BLaER1 treated with 17β-estradiol and CSF1 and Interleukin-3, amounts not matched to agents 10 nM and 100 nM (cell line): ENCODE measurements around the gene UGGT1.

Experiments
- H3K27ac ChIP-seq, 11 experiments: shearing (Covaris generic); formaldehyde crosslinking; 2 replicates each; pipeline ENCODE4 v1.8.1; 2022
- H3K27me3 ChIP-seq, 11 experiments: shearing (Covaris generic); formaldehyde crosslinking; 2 replicates each; pipeline ENCODE4 v1.8.1; 2022
- H3K36me3 ChIP-seq, 11 experiments: shearing (Covaris generic); formaldehyde crosslinking; 2 replicates each; pipeline ENCODE4 v1.8.1; 2022
- H3K4me1 ChIP-seq, 10 experiments: shearing (Covaris generic); formaldehyde crosslinking; 2 replicates each; pipeline ENCODE4 v1.8.1; 2022
- H3K4me2 ChIP-seq, 11 experiments: shearing (Covaris generic); formaldehyde crosslinking; 2 replicates each; pipeline ENCODE4 v1.8.1; 2022
- H3K4me3 ChIP-seq, 10 experiments: shearing (Covaris generic); formaldehyde crosslinking; 2 replicates each; pipeline ENCODE4 v1.8.1; 2022
- H3K9ac ChIP-seq, 11 experiments: shearing (Covaris generic); formaldehyde crosslinking; 2 replicates each; pipeline ENCODE4 v1.8.1; 2022
- H3K9me3 ChIP-seq, 11 experiments: shearing (Covaris generic); formaldehyde crosslinking; replicated peaks in 1 of 11; 2 replicates each; pipeline ENCODE4 v1.8.1; 2022
- H4K20me1 ChIP-seq, 11 experiments: shearing (Covaris generic); formaldehyde crosslinking; 2 replicates each; pipeline ENCODE4 v1.8.1; 2022
- Cebpa-rat ChIP-seq, 11 experiments: shearing (Covaris generic); IDR thresholded peaks; 2 replicates each; pipeline ENCODE4 v1.8.1; 2022

Gene UGGT1

DNA sequence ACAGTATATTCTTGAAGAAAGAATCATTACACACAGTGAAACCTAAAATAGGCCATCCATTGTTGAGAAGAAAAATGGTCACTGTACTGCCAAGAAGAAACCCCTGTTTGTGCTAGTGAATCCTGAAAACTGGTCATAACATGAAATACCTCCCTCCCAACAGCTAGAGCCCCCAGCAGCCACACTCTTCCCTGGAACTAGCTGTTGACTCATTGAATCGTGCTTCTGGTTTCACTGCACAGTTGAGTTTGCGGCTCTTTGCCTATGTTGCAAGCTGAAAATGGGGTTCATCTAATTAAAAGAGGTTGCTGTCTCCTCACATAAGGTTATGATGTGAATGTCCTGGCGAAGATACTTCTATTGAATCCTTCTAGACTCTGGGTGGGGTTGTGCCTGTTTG lies 86.3 kb downstream of the UGGT1 start:
- no peak overlapping the region; a peak in 1 of 22 replicates for H3K9ac ChIP-seq
- no peak overlapping the region for H3K4me3 ChIP-seq
- no peak for TF ChIP-seq Cebpa-rat (IDR thresholded peaks at IDR 0.05)
- H3K36me3 ChIP-seq, result peaks cover 88 to 100% (median 98%) of the 10 kb centered on the region in 11 experiments
- peaks cover 0 to 22% (median 15%) of the 10 kb centered on the region in 10 experiments; a peak in 15 of 20 replicates for H3K4me1 ChIP-seq
- H3K9me3 ChIP-seq, result no peaks in the 10 kb centered on the region
- H4K20me1 ChIP-seq, result peaks cover 0 to 3% (median 0%) of the 10 kb centered on the region in 11 experiments; a peak in 4 of 22 replicates
- no peaks in the 10 kb centered on the region for H3K27me3 ChIP-seq
- H3K4me2 ChIP-seq, result no peak overlapping the region
- no peak overlapping the region for H3K27ac ChIP-seq

DNA sequence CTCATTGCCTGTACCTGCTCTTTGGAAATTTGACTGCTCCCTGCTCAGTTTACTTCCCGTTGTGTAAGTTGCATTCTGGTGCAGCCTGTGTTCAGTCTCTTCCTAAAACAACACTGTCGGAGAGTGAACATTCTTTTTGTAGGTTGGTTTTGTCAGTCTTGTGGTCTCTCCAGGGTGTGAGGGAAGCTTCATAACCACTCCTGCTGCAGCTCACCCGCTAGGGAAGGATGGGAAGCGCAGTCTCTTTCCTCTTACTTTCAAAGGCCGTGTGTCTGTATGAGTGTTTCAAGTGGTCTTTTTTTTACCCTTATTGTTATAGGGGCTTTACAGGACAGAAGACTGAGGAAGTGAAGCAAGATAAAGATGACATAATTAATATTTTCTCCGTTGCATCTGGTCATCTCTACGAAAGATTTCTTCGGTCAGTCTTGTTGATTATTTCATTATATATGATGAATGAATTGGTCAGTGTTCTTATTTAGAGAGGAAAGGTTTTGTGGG lies 87.2 kb downstream of the UGGT1 start:
- no peak for TF ChIP-seq Cebpa-rat (IDR thresholded peaks at IDR 0.05)
- Histone ChIP-seq H3K4me2 (no peak overlapping the region), H3K4me3 (no peak overlapping the region)

GRCh38 chr2:128178650-128179460 lies 87.9 kb downstream of the UGGT1 start:
- no peaks in the 10 kb centered on the region; a peak in 4 of 22 replicates for H4K20me1 ChIP-seq
- H3K9me3 ChIP-seq, result no peaks in the 10 kb centered on the region
- H3K36me3 ChIP-seq, result peaks cover 87 to 100% (median 96%) of the 10 kb centered on the region in 11 experiments
- peaks cover 0 to 22% (median 15%) of the 10 kb centered on the region in 10 experiments; a peak in 15 of 20 replicates for H3K4me1 ChIP-seq
- H3K27ac ChIP-seq, result no peak overlapping the region
- H3K4me3 ChIP-seq, result no peak overlapping the region
- peak overlapping the region in 6 of 11 experiments; percentile 26 to 62 (median 44); a peak in 9 of 22 replicates for H3K4me2 ChIP-seq
- peak overlapping the region in 2 of 11 experiments; percentile 14 to 44; a peak in 3 of 22 replicates for H3K9ac ChIP-seq
- TF ChIP-seq Cebpa-rat (IDR thresholded peaks at IDR 0.05), result no peak
- no peaks in the 10 kb centered on the region for H3K27me3 ChIP-seq

More for the DNA sequence above, 87.2 kb downstream of the UGGT1 start:
- H3K4me1 ChIP-seq, result peaks cover 0 to 22% (median 15%) of the 10 kb centered on the region in 10 experiments; a peak in 15 of 20 replicates
- H3K9ac ChIP-seq, result peak overlapping the region in 2 of 11 experiments; percentile 1 to 4; a peak in 1 of 22 replicates
- no peaks in the 10 kb centered on the region for H3K27me3 ChIP-seq
- H3K36me3 ChIP-seq, result peaks cover 87 to 100% (median 97%) of the 10 kb centered on the region in 11 experiments
- H4K20me1 ChIP-seq, result no peaks in the 10 kb centered on the region; a peak in 4 of 22 replicates
- no peak overlapping the region for H3K27ac ChIP-seq
- no peaks in the 10 kb centered on the region for H3K9me3 ChIP-seq

DNA sequence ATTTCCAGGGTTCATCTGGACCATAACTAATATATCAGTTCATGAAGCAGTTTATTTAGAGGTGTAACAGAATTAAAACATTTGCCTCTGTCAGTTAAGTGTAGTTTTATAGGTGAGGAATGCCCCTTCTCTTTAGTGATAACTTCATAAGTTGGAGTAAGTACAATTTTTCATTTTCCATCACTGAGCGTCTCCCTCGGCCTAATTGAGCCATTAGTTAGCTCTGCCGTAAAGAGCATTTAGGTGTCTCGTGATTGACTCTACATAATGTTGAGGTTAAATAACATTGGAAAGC lies 88.4 kb downstream of the UGGT1 start:
- peaks cover 0 to 22% (median 15%) of the 10 kb centered on the region in 10 experiments; a peak in 15 of 20 replicates for H3K4me1 ChIP-seq
- H3K9me3 ChIP-seq, result no peaks in the 10 kb centered on the region
- no peaks in the 10 kb centered on the region for H3K27me3 ChIP-seq
- peak overlapping the region in 6 of 11 experiments; percentile 26 to 62 (median 44); a peak in 11 of 22 replicates for H3K4me2 ChIP-seq
- H3K36me3 ChIP-seq, result peaks cover 85 to 100% (median 94%) of the 10 kb centered on the region in 11 experiments
- H3K9ac ChIP-seq, result no peak overlapping the region; a peak in 1 of 22 replicates
- H4K20me1 ChIP-seq, result no peaks in the 10 kb centered on the region; a peak in 4 of 22 replicates
- TF ChIP-seq Cebpa-rat (IDR thresholded peaks at IDR 0.05), result no peak
- H3K27ac ChIP-seq, result no peak overlapping the region
- H3K4me3 ChIP-seq, result no peak overlapping the region

- no peak for TF ChIP-seq Cebpa-rat (IDR thresholded peaks at IDR 0.05)
- H3K27ac ChIP-seq, result no peak overlapping the region
- H3K36me3 ChIP-seq, result peaks cover 85 to 100% (median 94%) of the 10 kb centered on the region in 11 experiments
- no peaks in the 10 kb centered on the region; a peak in 4 of 22 replicates for H4K20me1 ChIP-seq
- H3K4me3 ChIP-seq, result no peak overlapping the region
- no peak overlapping the region for H3K9ac ChIP-seq
- H3K4me2 ChIP-seq, result peak overlapping the region in 6 of 11 experiments; percentile 7 to 62 (median 44); a peak in 8 of 22 replicates
- peaks cover 0 to 22% (median 15%) of the 10 kb centered on the region in 10 experiments; a peak in 15 of 20 replicates for H3K4me1 ChIP-seq
- H3K9me3 ChIP-seq, result no peaks in the 10 kb centered on the region
- H3K27me3 ChIP-seq, result no peaks in the 10 kb centered on the region
Measured at GRCh38 chr2:128180031-128180430, 89.0 kb downstream of the UGGT1 start.

DNA sequence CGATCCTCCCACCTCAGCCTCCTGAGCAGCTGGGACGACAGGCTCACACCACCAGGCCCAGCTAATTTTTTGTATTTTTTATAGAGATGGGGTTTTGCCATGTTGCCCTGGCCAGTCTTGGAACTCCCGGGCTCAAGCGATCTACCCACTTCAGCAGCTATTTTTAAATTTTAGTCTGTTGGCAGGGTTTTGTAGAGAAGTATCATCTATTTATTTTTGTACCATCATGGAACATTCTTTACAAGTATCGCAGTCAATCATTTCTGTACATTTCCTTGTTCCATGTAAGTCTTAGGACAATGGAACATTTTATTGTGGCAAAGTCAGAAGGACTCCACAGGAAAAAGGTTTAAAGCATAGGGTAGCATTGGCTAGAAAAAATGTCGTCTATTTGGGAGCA lies 94.6 kb downstream of the UGGT1 start:
- Histone ChIP-seq H3K4me2 (no peak overlapping the region), H3K9ac (no peak overlapping the region), H3K9me3 (no peaks in the 10 kb centered on the region), H4K20me1 (peaks cover 0 to 9% (median 0%) of the 10 kb centered on the region in 11 experiments; a peak in 2 of 22 replicates), H3K4me1 (peaks cover 0 to 3% (median 0%) of the 10 kb centered on the region in 10 experiments; a peak in 5 of 20 replicates), H3K27ac (no peak overlapping the region), H3K36me3 (peaks cover 91 to 100% (median 95%) of the 10 kb centered on the region in 11 experiments), H3K4me3 (no peak overlapping the region), H3K27me3 (no peaks in the 10 kb centered on the region)
- TF ChIP-seq Cebpa-rat (IDR thresholded peaks at IDR 0.05), result no peak

DNA sequence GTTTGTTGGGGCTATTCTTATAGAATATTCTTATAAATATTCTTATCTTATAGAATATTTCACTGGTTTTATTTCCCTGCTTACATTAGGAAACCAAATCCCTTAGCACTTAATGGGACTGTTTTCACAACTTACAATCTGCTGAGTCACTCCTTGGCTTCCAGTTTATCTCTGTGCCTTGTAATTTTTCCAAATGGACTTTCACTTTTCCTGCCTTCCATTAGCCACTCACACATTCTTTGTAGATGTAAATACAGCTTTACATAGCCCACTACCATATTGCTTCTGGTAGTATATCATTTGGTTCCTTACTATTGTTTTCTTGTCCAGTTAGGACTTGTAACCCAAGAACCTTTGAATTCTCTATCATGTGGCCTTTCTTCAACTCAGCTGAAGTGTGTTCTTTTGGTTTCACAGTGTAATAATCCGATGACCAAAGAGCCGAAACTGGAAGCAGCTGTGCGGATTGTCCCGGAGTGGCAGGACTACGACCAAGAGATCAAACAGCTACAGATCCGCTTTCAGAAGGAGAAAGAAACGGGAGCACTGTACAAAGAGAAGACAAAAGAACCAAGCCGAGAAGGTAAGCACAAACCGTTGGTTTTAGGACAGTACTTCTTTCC lies 96.1 kb downstream of the UGGT1 start:
- Histone ChIP-seq H4K20me1 (peaks cover 0 to 12% (median 0%) of the 10 kb centered on the region in 11 experiments; a peak in 3 of 22 replicates), H3K27me3 (no peaks in the 10 kb centered on the region), H3K9me3 (no peaks in the 10 kb centered on the region), H3K27ac (peak overlapping the region in 2 of 11 experiments; percentile 13 to 50; a peak in 2 of 22 replicates), H3K4me3 (no peak overlapping the region), H3K9ac (no peak overlapping the region), H3K4me2 (no peak overlapping the region), H3K4me1 (no peaks in the 10 kb centered on the region), H3K36me3 (peaks cover 91 to 100% (median 95%) of the 10 kb centered on the region in 11 experiments)
- TF ChIP-seq Cebpa-rat (IDR thresholded peaks at IDR 0.05), result no peak

- H3K36me3 ChIP-seq, result peaks cover 20 to 38% (median 29%) of the 10 kb centered on the region in 11 experiments
- H3K27ac ChIP-seq, result no peak overlapping the region
- H4K20me1 ChIP-seq, result peaks cover 0 to 36% (median 11%) of the 10 kb centered on the region in 11 experiments; a peak in 11 of 22 replicates
- H3K4me3 ChIP-seq, result no peak overlapping the region
- no peaks in the 10 kb centered on the region for H3K9me3 ChIP-seq
- H3K27me3 ChIP-seq, result peaks cover 0 to 17% (median 0%) of the 10 kb centered on the region in 11 experiments; a peak in 5 of 22 replicates
- H3K4me1 ChIP-seq, result peaks cover 33 to 58% (median 53%) of the 10 kb centered on the region in 10 experiments
- H3K4me2 ChIP-seq, result peak overlapping the region; percentile 19 to 93 (median 68); a peak in 20 of 22 replicates
- TF ChIP-seq Cebpa-rat (IDR thresholded peaks at IDR 0.05), result no peak
- H3K9ac ChIP-seq, result no peak overlapping the region
Measured at GRCh38 chr2:128195435-128195984, 104.5 kb downstream of the UGGT1 start.
